Endothelial cell (in vitro differentiated cells): ENCODE data around the gene CARD18. TPM values are rescaled to one million over a fixed set of nuclear protein-coding genes. Genes with fewer than 3 reads are reported as not detected.

Experiments used
- DNase-seq: peaks from one replicate; pipeline ENCODE4 v3.0.0; 2021; ENCODE audit warnings: low spot score
- H3K27ac Mint-ChIP-seq: one replicate; pipeline ENCODE4 v1.8.0; 2021; ENCODE audit warnings: mixed read lengths, inconsistent platforms; ENCODE audit not compliant: unreplicated experiment
- H3K27me3 Mint-ChIP-seq: one replicate; pipeline ENCODE4 v1.8.0; 2021; ENCODE audit warnings: mild to moderate bottlenecking, moderate library complexity, mixed read lengths, inconsistent platforms; ENCODE audit not compliant: unreplicated experiment
- H3K36me3 Mint-ChIP-seq: one replicate; pipeline ENCODE4 v1.8.0; 2021; ENCODE audit warnings: mild to moderate bottlenecking, low read depth, mixed read lengths, inconsistent platforms; ENCODE audit not compliant: unreplicated experiment
- H3K4me1 Mint-ChIP-seq: one replicate; pipeline ENCODE4 v1.8.0; 2021; ENCODE audit warnings: mild to moderate bottlenecking, mixed read lengths, inconsistent platforms; ENCODE audit not compliant: unreplicated experiment
- H3K4me3 Mint-ChIP-seq: one replicate; pipeline ENCODE4 v1.8.0; 2021; ENCODE audit warnings: mild to moderate bottlenecking, mixed read lengths, inconsistent platforms; ENCODE audit not compliant: unreplicated experiment
- H3K9me3 Mint-ChIP-seq: one replicate; pipeline ENCODE4 v1.8.0; 2021; ENCODE audit warnings: mixed read lengths, inconsistent platforms; ENCODE audit not compliant: unreplicated experiment
- total RNA-seq: library from RNA; stranded (reverse); fragmentation: NEBNext Ultra II Directional; extraction: Animal tissue kit (Norgen Biotek cat#: 25700); gene quantifications from one replicate; pipeline ENCODE4 v1.2.1, GENCODE V29; 2021; ENCODE audit not compliant: unreplicated experiment
- TF ChIP-seq, protein P1 (sequence below): fragments of 200-600 bp; sonication (generic); IDR thresholded peaks from one replicate; pipeline ENCODE4 v1.5.0; 2021; ENCODE audit warnings: antibody characterized with exemption; ENCODE audit not compliant: unreplicated experiment

Gene CARD18
- total RNA-seq, 1 donor from 2014 or later, result not detected

DNA sequence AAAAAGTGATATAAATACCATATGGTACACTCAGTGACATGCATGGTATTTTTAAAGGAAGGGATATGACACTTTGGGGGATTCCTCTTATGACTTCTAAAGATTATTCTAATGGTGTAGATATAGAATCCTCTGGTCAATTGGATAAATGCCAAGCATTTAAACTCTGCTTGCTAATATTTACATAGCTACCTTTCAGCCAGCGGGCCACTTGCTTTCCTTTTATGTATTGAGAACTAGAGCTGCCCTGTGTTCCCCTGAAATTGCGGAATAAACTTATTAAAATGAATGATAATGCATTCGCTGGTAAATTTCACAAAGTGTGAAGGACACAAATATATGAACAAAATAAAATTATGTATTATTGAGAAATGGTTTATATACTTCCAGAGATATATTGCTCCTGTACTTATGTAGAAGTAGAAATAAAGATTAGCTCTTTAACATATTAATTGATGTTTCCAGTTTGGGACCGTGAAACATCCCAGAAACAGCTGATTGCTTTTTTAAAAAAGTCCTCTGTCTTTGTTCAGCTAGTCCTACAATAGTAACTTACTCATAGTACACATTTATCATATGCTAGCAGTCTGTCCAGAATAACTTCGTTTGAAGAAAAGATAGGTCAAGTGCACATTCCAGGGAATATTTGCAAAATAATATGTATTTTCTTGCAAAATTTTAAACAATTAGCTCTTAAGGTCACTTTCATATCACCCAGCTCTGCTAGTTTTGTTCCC, 40.1 kb upstream of the CARD18 start:
- Mint-ChIP-seq H3K4me1 (peaks cover 15% of the 10 kb centered on the region), H3K36me3 (no peaks in the 10 kb centered on the region), H3K27me3 (no peaks in the 10 kb centered on the region), H3K4me3 (no peak overlapping the region), H3K9me3 (no peaks in the 10 kb centered on the region), H3K27ac (no peak overlapping the region)
- DNase-seq, result no peak
- TF ChIP-seq, protein P1, sequence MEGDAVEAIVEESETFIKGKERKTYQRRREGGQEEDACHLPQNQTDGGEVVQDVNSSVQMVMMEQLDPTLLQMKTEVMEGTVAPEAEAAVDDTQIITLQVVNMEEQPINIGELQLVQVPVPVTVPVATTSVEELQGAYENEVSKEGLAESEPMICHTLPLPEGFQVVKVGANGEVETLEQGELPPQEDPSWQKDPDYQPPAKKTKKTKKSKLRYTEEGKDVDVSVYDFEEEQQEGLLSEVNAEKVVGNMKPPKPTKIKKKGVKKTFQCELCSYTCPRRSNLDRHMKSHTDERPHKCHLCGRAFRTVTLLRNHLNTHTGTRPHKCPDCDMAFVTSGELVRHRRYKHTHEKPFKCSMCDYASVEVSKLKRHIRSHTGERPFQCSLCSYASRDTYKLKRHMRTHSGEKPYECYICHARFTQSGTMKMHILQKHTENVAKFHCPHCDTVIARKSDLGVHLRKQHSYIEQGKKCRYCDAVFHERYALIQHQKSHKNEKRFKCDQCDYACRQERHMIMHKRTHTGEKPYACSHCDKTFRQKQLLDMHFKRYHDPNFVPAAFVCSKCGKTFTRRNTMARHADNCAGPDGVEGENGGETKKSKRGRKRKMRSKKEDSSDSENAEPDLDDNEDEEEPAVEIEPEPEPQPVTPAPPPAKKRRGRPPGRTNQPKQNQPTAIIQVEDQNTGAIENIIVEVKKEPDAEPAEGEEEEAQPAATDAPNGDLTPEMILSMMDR, result no peak

GRCh38 chr11:105177658-105178057, 38.1 kb upstream of the CARD18 start:
- Mint-ChIP-seq H3K36me3 (no peaks in the 10 kb centered on the region), H3K4me3 (no peak overlapping the region), H3K4me1 (peaks cover 3% of the 10 kb centered on the region), H3K27ac (no peak overlapping the region), H3K27me3 (no peaks in the 10 kb centered on the region), H3K9me3 (no peaks in the 10 kb centered on the region)
- TF ChIP-seq, protein P1, result no peak
- DNase-seq, result no peak

DNA sequence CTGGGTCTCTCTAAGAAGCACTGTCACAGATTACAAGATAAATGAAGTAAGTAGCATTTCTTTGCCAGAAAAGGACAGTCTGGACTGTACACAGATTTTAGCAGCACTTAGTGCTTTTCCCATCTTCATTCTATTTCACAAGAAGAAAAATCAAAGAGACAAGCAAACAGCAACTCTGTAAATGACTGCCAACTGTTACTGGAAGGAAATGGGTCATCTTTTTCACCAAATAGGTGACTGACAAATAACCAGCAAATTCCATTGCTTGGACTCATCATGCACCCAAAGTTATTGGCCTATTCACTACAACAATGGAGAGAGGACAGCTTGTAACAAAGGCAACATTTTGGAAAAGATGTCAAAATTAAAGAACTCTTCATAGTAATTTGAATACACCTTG, 28.9 kb upstream of the CARD18 start:
- H3K36me3 Mint-ChIP-seq, result no peaks in the 10 kb centered on the region
- TF ChIP-seq, protein P1, result no peak
- H3K4me1 Mint-ChIP-seq, result no peaks in the 10 kb centered on the region
- no peaks in the 10 kb centered on the region for H3K27me3 Mint-ChIP-seq
- no peak for DNase-seq
- no peaks in the 10 kb centered on the region for H3K9me3 Mint-ChIP-seq
- H3K27ac Mint-ChIP-seq, result no peak overlapping the region
- no peak overlapping the region for H3K4me3 Mint-ChIP-seq

- Mint-ChIP-seq H3K27me3 (no peaks in the 10 kb centered on the region), H3K36me3 (no peaks in the 10 kb centered on the region), H3K9me3 (no peaks in the 10 kb centered on the region), H3K4me3 (no peak overlapping the region), H3K4me1 (peaks cover 4% of the 10 kb centered on the region), H3K27ac (no peak overlapping the region)
- TF ChIP-seq, protein P1, result no peak
- no peak for DNase-seq
These were observed 27.7 kb upstream of the CARD18 start for GRCh38 chr11:105167244-105167643.

DNA sequence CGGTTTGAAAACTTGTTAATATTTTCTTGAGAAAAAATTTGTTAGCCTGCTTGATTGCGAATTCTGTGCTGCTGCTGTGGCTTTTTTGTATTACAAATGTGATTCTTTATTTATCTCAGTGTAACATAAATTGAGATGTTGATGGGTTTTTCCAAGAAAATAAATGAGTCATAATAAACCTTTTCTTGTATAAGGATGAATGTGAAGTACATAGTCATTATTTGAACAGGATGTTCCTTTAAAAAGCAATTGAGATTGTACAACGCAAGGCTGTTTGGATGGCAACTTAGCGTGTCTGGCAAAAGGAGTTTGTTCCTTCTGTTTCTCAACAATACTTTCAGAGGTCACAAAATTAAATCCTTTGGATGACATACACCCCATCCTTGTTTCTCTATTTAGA, 24.6 kb upstream of the CARD18 start:
- Mint-ChIP-seq H3K4me3 (no peak overlapping the region), H3K27me3 (no peaks in the 10 kb centered on the region), H3K36me3 (no peaks in the 10 kb centered on the region), H3K9me3 (no peaks in the 10 kb centered on the region), H3K27ac (no peak overlapping the region), H3K4me1 (peaks cover 4% of the 10 kb centered on the region)
- DNase-seq, result no peak
- TF ChIP-seq, protein P1, result no peak
